HL-60 (cell line): ENCODE data around the gene NFILZ.

Experiments
- POLR2AphosphoS5 ChIP-seq: IDR thresholded peaks from 2 replicates; pipeline ENCODE4 v1.6.1; 2012; ENCODE audit warnings: low read depth
- TF ChIP-seq, protein P1 (sequence below): IDR thresholded peaks from one replicate; pipeline ENCODE4 v1.5.1; 2011; ENCODE audit warnings: low read length, control low read depth, inconsistent platforms; ENCODE audit not compliant: insufficient read depth
- TF ChIP-seq, protein P2 (sequence below): IDR thresholded peaks from 2 replicates; pipeline ENCODE4 v1.6.1; 2012; ENCODE audit warnings: low read depth; ENCODE audit not compliant: insufficient replicate concordance

DNA sequence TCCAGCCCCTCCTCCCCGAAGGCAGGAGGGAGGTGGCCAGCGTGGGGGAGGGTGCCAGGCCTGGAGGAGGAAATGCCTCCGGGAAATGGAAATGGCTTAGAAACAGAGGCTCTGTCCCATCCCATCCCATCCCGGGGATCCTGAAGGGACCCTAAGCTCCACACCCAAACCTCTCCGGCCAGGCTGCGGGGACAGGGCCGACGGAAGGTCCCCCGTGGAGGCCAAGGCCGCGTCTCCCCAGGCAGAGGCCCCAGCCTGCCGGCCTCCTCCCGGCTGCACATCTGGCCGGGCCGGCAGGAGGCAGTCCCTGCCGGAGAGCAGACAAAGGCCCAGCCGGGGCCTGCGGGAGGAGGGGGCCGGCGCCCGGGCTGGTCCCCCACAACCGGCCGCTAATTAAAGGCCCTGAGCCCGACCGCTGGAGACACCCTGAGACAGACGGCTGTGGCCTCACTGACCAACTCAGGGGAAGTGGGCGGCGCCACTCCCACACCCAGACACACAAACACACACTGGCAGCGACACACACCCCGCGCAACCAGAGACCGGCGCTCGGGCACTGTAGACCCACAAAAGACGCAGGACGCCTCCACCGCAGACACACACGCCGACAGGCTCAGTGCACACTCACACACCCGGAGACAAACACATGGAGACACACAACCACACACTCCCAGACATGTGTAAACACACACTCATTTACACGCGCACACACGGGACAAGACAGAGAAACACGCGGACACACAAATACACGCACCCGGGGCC, 21.0 kb upstream of the NFILZ start:
- TF ChIP-seq, protein P1, sequence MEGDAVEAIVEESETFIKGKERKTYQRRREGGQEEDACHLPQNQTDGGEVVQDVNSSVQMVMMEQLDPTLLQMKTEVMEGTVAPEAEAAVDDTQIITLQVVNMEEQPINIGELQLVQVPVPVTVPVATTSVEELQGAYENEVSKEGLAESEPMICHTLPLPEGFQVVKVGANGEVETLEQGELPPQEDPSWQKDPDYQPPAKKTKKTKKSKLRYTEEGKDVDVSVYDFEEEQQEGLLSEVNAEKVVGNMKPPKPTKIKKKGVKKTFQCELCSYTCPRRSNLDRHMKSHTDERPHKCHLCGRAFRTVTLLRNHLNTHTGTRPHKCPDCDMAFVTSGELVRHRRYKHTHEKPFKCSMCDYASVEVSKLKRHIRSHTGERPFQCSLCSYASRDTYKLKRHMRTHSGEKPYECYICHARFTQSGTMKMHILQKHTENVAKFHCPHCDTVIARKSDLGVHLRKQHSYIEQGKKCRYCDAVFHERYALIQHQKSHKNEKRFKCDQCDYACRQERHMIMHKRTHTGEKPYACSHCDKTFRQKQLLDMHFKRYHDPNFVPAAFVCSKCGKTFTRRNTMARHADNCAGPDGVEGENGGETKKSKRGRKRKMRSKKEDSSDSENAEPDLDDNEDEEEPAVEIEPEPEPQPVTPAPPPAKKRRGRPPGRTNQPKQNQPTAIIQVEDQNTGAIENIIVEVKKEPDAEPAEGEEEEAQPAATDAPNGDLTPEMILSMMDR = no peak
- no peak for TF ChIP-seq POLR2AphosphoS5
- TF ChIP-seq, protein P2, sequence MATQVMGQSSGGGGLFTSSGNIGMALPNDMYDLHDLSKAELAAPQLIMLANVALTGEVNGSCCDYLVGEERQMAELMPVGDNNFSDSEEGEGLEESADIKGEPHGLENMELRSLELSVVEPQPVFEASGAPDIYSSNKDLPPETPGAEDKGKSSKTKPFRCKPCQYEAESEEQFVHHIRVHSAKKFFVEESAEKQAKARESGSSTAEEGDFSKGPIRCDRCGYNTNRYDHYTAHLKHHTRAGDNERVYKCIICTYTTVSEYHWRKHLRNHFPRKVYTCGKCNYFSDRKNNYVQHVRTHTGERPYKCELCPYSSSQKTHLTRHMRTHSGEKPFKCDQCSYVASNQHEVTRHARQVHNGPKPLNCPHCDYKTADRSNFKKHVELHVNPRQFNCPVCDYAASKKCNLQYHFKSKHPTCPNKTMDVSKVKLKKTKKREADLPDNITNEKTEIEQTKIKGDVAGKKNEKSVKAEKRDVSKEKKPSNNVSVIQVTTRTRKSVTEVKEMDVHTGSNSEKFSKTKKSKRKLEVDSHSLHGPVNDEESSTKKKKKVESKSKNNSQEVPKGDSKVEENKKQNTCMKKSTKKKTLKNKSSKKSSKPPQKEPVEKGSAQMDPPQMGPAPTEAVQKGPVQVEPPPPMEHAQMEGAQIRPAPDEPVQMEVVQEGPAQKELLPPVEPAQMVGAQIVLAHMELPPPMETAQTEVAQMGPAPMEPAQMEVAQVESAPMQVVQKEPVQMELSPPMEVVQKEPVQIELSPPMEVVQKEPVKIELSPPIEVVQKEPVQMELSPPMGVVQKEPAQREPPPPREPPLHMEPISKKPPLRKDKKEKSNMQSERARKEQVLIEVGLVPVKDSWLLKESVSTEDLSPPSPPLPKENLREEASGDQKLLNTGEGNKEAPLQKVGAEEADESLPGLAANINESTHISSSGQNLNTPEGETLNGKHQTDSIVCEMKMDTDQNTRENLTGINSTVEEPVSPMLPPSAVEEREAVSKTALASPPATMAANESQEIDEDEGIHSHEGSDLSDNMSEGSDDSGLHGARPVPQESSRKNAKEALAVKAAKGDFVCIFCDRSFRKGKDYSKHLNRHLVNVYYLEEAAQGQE = no peak
